Measurements from ENCODE around the gene RAB12. TPM values are rescaled to one million over a fixed set of nuclear protein-coding genes. Genes with fewer than 3 reads are reported as not detected.

RAB12 gene
- total and polyA plus RNA-seq, 2 donors (not counting 1 experiment from before 2014, with no cell fraction given) = 33.9 to 60.4 TPM

DNA sequence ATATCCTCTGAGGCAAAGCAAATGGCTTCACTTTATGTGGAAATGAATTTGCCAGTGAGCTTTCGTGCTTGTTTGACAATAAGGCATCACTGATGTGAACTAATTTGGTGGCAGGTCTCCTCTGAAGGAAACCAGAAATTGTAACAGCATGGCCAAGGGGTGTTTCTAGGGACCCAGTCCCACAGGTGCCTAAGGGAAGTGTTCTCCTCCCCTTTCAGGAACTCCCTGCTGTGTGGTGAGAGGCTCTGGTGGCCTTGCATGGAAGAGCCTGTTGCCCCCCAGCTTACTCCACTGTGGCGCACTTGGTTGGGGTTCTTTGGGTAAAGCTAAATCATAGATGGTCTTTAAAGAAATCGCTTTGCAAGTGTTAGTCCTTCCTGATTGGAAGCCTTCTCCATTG, 20.4 kb downstream of the RAB12 start:
- Histone ChIP-seq H3K4me2 (ENCODE audit: extremely low read depth, insufficient read depth, low read length) (no peak overlapping the region), H3K4me1 (ENCODE audit: control insufficient read depth, extremely low read depth, insufficient read depth, low read length) (no peaks in the 10 kb centered on the region), H3K27me3 (ENCODE audit: control insufficient read depth, insufficient read depth, low read length) (no peaks in the 10 kb centered on the region), H3K9me3 (ENCODE audit: control insufficient read depth, insufficient read depth, low read depth, low read length) (no peaks in the 10 kb centered on the region), H3K36me3 (ENCODE audit: control insufficient read depth, insufficient read depth, low read length) (peaks cover 8% of the 10 kb centered on the region), H4K20me1 (ENCODE audit: control insufficient read depth, extremely low read depth, insufficient read depth, low read length) (no peaks in the 10 kb centered on the region), H3K9ac (ENCODE audit: insufficient read depth, low read length) (no peak overlapping the region), H3K27ac (ENCODE audit: insufficient read depth, low read length) (no peak overlapping the region), H2AFZ (ENCODE audit: low read length) (no peak overlapping the region), H3K79me2 (ENCODE audit: control insufficient read depth, insufficient read depth, low read length) (peaks cover 8% of the 10 kb centered on the region), H3K4me3 (replicated peaks in 1 of 4; ENCODE audit: control extremely low read depth in 1 of 4, insufficient read depth in 1 of 4, low read depth in 3 of 4, low read length in 4 of 4) (no peak overlapping the region)
- no peak for DNase-seq (ENCODE audit: low read depth in 2 of 2)
- TF ChIP-seq, protein P1, sequence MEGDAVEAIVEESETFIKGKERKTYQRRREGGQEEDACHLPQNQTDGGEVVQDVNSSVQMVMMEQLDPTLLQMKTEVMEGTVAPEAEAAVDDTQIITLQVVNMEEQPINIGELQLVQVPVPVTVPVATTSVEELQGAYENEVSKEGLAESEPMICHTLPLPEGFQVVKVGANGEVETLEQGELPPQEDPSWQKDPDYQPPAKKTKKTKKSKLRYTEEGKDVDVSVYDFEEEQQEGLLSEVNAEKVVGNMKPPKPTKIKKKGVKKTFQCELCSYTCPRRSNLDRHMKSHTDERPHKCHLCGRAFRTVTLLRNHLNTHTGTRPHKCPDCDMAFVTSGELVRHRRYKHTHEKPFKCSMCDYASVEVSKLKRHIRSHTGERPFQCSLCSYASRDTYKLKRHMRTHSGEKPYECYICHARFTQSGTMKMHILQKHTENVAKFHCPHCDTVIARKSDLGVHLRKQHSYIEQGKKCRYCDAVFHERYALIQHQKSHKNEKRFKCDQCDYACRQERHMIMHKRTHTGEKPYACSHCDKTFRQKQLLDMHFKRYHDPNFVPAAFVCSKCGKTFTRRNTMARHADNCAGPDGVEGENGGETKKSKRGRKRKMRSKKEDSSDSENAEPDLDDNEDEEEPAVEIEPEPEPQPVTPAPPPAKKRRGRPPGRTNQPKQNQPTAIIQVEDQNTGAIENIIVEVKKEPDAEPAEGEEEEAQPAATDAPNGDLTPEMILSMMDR (conservative IDR thresholded peaks at IDR 0.05 in 1 of 2, IDR thresholded peaks at IDR 0.05 in 1 of 2; ENCODE audit: low read depth in 1 of 2, low read length in 2 of 2) = no peak
- TF ChIP-seq EZH2 (IDR thresholded peaks at IDR 0.05; ENCODE audit: low read length, missing control alignments) = no peak

DNA sequence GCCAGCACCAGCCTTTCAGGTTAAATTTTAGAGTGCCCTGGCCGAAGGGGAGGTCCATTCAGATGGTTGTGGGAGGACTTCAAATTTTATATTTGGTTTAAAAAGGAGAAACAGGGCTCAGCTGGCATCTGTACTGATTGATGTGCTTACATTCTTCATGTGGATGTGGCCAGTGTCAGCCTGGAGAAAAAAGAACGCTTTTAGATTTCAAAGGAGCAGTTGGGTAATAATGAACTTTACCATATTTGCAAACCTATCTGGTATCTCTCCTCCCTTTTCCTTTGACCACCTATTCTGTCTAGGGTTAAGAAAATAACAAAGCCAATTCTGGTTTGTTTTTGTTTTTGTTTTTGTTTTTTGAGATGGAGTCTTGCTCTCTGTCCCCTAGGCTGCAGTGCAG, 21.3 kb downstream of the RAB12 start:
- H3K4me2 ChIP-seq (ENCODE audit: extremely low read depth, insufficient read depth, low read length) = no peak overlapping the region
- H3K4me1 ChIP-seq (ENCODE audit: control insufficient read depth, extremely low read depth, insufficient read depth, low read length) = no peaks in the 10 kb centered on the region
- H3K9me3 ChIP-seq (ENCODE audit: control insufficient read depth, insufficient read depth, low read depth, low read length) = no peaks in the 10 kb centered on the region
- H2AFZ ChIP-seq (ENCODE audit: low read length) = no peak overlapping the region
- no peak overlapping the region for H3K27ac ChIP-seq (ENCODE audit: insufficient read depth, low read length)
- no peak overlapping the region for H3K9ac ChIP-seq (ENCODE audit: insufficient read depth, low read length)
- peaks cover 8% of the 10 kb centered on the region for H3K79me2 ChIP-seq (ENCODE audit: control insufficient read depth, insufficient read depth, low read length)
- H3K27me3 ChIP-seq (ENCODE audit: control insufficient read depth, insufficient read depth, low read length) = no peaks in the 10 kb centered on the region
- H4K20me1 ChIP-seq (ENCODE audit: control insufficient read depth, extremely low read depth, insufficient read depth, low read length) = no peaks in the 10 kb centered on the region
- no peak for DNase-seq (ENCODE audit: low read depth in 2 of 2)
- H3K4me3 ChIP-seq (replicated peaks in 1 of 4; ENCODE audit: control extremely low read depth in 1 of 4, insufficient read depth in 1 of 4, low read depth in 3 of 4, low read length in 4 of 4) = no peak overlapping the region
- TF ChIP-seq, protein P1 (conservative IDR thresholded peaks at IDR 0.05 in 1 of 2, IDR thresholded peaks at IDR 0.05 in 1 of 2; ENCODE audit: low read depth in 1 of 2, low read length in 2 of 2) = no peak
- no peak for TF ChIP-seq EZH2 (IDR thresholded peaks at IDR 0.05; ENCODE audit: low read length, missing control alignments)
- H3K36me3 ChIP-seq (ENCODE audit: control insufficient read depth, insufficient read depth, low read length) = peaks cover 8% of the 10 kb centered on the region

DNA sequence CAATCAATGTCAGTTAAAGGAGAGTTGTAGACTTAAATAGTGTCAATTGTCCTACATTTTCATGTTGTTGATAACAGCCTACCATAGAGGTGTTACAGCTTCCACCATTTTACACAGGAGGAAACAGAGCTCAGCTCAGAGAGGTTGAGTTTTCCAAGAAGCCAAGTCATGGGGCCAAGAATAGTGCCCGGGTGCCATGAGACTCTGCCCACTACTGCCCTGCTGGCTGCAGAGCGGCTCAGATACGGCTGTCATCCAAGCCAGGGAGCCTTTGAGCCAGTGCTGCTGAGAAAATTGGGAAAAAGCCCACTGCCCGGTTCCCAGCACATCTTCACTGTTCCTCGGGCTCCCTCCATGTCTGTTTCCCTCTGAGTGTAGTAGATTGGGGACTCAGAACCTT, 22.0 kb downstream of the RAB12 start:
- TF ChIP-seq, protein P1 (conservative IDR thresholded peaks at IDR 0.05 in 1 of 2, IDR thresholded peaks at IDR 0.05 in 1 of 2; ENCODE audit: low read depth in 1 of 2, low read length in 2 of 2) = no peak
- no peak for TF ChIP-seq EZH2 (IDR thresholded peaks at IDR 0.05; ENCODE audit: low read length, missing control alignments)
- Histone ChIP-seq H2AFZ (ENCODE audit: low read length) (no peak overlapping the region), H3K27ac (ENCODE audit: insufficient read depth, low read length) (no peak overlapping the region), H3K9ac (ENCODE audit: insufficient read depth, low read length) (no peak overlapping the region), H3K27me3 (ENCODE audit: control insufficient read depth, insufficient read depth, low read length) (no peaks in the 10 kb centered on the region), H3K4me3 (replicated peaks in 1 of 4; ENCODE audit: control extremely low read depth in 1 of 4, insufficient read depth in 1 of 4, low read depth in 3 of 4, low read length in 4 of 4) (no peak overlapping the region), H3K36me3 (ENCODE audit: control insufficient read depth, insufficient read depth, low read length) (peaks cover 10% of the 10 kb centered on the region), H3K4me1 (ENCODE audit: control insufficient read depth, extremely low read depth, insufficient read depth, low read length) (no peaks in the 10 kb centered on the region), H3K79me2 (ENCODE audit: control insufficient read depth, insufficient read depth, low read length) (peaks cover 7% of the 10 kb centered on the region), H4K20me1 (ENCODE audit: control insufficient read depth, extremely low read depth, insufficient read depth, low read length) (no peaks in the 10 kb centered on the region), H3K9me3 (ENCODE audit: control insufficient read depth, insufficient read depth, low read depth, low read length) (no peaks in the 10 kb centered on the region), H3K4me2 (ENCODE audit: extremely low read depth, insufficient read depth, low read length) (no peak overlapping the region)
- DNase-seq (ENCODE audit: low read depth in 2 of 2) = no peak

Data from fibroblast of lung (primary cell).